ENCODE results near the gene NUP214.

Gene NUP214

DNA sequence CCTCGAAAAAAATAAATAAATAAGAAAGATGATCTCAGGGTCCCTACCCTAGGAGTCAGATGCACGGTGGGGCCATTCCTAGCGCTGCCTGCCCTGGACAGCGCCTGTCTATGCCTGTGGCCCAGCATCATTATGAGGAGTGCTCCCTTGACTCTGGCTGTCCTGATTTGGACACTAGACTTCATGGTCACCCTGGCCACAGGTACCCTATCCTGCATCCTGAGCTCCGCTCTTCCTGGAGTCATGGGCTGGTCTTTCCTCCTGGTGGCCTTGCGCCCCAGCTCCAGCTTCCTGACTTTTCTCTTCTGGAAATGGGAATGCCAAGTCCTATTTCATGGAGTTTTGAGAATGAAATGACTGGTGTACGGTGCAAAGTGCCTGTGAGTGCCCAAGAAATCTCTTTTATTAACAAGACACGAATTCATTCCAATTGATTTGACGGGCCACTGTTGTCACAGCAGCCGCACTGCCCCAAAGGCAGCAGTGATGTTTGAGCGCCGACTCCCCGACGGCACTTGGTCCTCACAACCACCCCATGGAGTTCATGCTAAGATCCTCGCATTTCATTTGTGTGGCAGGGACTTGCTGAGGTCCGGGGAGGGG is 29.6 kb upstream of the NUP214 start:
- Mint-ChIP-seq H3K4me3 (peak overlapping the region; percentile 83 to 87 (median 85)), H3K4me1 (peaks cover 43% of the 10 kb centered on the region), H3K9me3 (no peaks in the 10 kb centered on the region), H3K27me3 (ENCODE audit: low read depth) (peaks cover 43% of the 10 kb centered on the region), H3K27ac (peak overlapping the region in 2 of 3 experiments; percentile 57 to 86), H3K36me3 (ENCODE audit: low read depth) (peaks cover 4% of the 10 kb centered on the region)
- TF ChIP-seq, protein P1, sequence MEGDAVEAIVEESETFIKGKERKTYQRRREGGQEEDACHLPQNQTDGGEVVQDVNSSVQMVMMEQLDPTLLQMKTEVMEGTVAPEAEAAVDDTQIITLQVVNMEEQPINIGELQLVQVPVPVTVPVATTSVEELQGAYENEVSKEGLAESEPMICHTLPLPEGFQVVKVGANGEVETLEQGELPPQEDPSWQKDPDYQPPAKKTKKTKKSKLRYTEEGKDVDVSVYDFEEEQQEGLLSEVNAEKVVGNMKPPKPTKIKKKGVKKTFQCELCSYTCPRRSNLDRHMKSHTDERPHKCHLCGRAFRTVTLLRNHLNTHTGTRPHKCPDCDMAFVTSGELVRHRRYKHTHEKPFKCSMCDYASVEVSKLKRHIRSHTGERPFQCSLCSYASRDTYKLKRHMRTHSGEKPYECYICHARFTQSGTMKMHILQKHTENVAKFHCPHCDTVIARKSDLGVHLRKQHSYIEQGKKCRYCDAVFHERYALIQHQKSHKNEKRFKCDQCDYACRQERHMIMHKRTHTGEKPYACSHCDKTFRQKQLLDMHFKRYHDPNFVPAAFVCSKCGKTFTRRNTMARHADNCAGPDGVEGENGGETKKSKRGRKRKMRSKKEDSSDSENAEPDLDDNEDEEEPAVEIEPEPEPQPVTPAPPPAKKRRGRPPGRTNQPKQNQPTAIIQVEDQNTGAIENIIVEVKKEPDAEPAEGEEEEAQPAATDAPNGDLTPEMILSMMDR (IDR thresholded peaks at IDR 0.05; ENCODE audit: unreplicated experiment in 3 of 3): no peak

DNA sequence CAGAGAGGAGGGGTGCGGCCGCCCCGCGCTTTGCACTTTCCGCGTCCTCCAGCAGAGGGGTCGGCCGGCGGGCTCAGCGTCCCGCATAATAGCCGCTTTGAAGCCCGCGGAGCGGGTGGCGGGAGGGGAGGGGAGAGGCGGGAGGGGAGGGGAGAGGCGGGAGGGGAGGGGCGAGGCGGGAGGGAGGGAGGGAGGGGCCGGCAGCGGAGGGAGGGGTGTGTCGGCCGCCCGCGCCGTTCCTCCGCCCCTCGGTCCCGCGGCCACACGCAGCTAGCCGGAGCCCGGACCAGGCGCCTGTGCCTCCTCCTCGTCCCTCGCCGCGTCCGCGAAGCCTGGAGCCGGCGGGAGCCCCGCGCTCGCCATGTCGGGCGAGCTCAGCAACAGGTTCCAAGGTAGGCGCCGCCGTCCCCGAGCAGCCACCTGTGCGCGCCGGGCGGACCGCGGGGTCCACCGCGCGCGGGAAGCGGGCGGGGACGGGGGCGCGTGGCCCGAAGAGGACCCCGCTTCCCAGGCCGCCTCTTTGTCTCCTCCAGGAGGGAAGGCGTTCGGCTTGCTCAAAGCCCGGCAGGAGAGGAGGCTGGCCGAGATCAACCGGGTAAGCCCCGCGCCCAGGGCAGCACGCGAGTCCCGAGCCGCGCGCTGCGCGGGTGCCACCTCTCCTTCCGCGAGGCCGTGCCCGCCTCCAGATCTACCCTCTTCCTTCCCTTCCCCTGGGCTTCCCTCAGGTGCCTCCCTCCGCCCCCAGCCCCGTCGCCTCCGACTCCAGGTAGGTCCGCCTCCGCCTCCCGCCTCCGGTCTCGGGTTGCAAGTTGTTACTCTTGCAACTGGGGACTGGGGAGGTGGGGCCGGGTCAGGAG is 28.9 kb upstream of the NUP214 start, which contains the start of gene AIF1L:
TSS of gene AIF1L (plus strand) at position 263 of the 857 bp plus-strand sequence. CDS start at position 362, 99 bp downstream.
- H3K27ac Mint-ChIP-seq: peak within 1 kb of the TSS; percentile 54 to 91 (median 80)
- no peaks in the 10 kb centered on the region for H3K9me3 Mint-ChIP-seq
- peaks cover 43% of the 10 kb centered on the region for H3K4me1 Mint-ChIP-seq
- H3K27me3 Mint-ChIP-seq (ENCODE audit: low read depth): peaks cover 43% of the 10 kb centered on the region
- peak within 1 kb of the TSS; percentile 86 to 91 (median 87) for H3K4me3 Mint-ChIP-seq
- TF ChIP-seq, protein P1 (IDR thresholded peaks at IDR 0.05; ENCODE audit: unreplicated experiment in 3 of 3): no peak
- H3K36me3 Mint-ChIP-seq (ENCODE audit: low read depth): peaks cover 5% of the 10 kb centered on the region

DNA sequence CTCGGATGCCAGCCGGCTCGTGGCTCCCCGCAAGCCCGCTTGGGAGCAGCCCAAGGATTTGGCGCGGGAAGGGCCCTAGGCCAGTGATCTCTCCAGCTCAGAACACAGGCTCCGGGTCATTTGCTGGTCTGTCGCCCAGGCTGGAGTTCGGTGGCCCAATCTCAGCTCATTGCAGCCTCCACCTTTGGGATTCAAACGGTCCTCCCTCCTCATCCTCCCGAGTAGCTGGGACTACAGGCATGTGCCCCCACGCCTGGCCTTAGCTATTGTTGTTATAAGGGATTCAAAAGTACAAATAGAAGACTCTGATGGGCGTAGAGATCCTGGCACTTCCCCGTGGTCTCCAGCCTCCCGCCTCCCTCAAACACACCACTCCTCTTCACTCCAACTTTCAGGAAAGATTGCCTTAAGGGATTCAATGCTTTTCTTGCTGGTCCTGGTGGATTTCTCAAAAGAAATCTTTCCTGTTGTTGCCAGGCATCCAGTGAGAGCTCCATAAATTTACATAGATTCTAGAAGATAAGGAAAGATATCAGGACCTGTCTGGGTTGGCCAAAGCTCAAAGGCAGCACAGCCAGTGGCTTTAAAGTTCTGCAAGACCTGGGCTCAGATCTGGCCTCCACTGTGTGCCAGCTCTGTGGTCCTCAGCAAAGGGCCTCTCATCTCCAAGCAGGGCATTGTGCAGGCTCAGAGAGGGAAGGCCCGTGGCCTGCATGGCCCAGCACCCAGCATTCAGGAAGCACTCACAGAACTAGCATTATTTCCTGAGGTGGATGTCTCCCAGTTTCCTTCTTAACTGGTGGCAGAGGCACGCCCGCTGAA is 28.0 kb upstream of the NUP214 start:
- Mint-ChIP-seq H3K27ac (peak overlapping the region; percentile 54 to 91 (median 80)), H3K9me3 (no peaks in the 10 kb centered on the region), H3K36me3 (ENCODE audit: low read depth) (peaks cover 5% of the 10 kb centered on the region), H3K4me3 (peak overlapping the region; percentile 78 to 91 (median 86)), H3K4me1 (peaks cover 43% of the 10 kb centered on the region), H3K27me3 (ENCODE audit: low read depth) (peaks cover 38% of the 10 kb centered on the region)
- TF ChIP-seq, protein P1 (IDR thresholded peaks at IDR 0.05; ENCODE audit: unreplicated experiment in 3 of 3): no peak

DNA sequence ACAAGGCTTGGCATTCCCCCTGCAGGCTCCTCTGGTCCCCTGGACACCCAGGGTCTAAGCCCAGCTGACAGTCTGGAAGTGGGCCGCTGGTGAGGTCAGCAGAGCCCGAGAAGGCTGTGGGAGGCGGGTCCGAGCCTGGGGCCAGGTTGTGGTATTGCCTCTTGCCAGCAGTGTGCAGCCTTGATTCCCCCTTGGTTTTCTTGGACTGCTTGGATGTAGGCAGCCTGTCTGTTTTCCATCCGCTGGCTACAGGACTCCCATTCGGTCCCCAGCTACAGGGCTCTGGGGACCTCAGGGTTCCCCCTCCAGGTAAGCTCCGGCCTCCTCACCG is 27.5 kb upstream of the NUP214 start:
- H3K27me3 Mint-ChIP-seq (ENCODE audit: low read depth): peaks cover 38% of the 10 kb centered on the region
- TF ChIP-seq, protein P1 (IDR thresholded peaks at IDR 0.05; ENCODE audit: unreplicated experiment in 3 of 3): no peak
- peaks cover 47% of the 10 kb centered on the region for H3K4me1 Mint-ChIP-seq
- peak overlapping the region; percentile 78 to 91 (median 86) for H3K4me3 Mint-ChIP-seq
- no peaks in the 10 kb centered on the region for H3K9me3 Mint-ChIP-seq
- H3K27ac Mint-ChIP-seq: peak overlapping the region in 1 of 3 experiments; percentile 91
- peaks cover 5% of the 10 kb centered on the region for H3K36me3 Mint-ChIP-seq (ENCODE audit: low read depth)

DNA sequence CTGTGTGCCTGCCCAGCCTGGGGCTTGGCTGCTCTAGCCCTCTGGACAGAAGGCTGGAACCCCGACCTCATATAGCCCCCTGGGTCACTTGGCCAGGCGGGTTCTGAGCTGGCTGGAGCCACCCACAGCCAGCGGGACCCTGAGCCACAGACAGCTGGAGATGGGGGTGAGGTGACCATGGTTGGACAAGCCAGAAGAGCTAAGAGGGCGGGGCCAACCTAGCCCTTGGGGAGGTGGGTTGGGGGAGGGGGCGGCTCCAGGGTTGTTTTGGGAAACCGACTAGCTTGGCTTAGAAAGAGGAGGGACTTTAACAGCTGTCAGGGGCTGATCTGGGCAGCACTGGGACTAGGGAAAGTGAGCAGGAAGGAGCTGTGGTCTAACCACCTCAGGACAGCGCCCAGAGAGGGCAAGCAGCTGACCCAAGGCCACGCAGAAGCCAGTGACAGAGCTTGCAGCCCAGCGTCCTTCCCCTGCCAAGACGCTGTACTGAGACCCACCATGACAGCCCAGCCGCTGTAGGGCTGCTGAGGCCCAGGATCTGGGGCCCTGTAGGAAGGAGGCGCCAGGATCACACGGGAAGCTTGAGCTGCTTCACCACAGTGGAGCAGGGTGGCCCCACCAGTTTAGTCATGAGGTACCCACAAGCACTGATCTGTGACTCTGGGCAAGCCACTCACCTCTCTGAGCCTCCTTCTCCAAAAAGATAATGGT is 26.8 kb upstream of the NUP214 start:
- TF ChIP-seq, protein P1 (IDR thresholded peaks at IDR 0.05; ENCODE audit: unreplicated experiment in 3 of 3): no peak
- Mint-ChIP-seq H3K9me3 (no peaks in the 10 kb centered on the region), H3K27ac (peak overlapping the region; percentile 75 to 91 (median 84)), H3K27me3 (ENCODE audit: low read depth) (peaks cover 38% of the 10 kb centered on the region), H3K4me1 (peaks cover 49% of the 10 kb centered on the region), H3K4me3 (peak overlapping the region; percentile 78 to 91 (median 86)), H3K36me3 (ENCODE audit: low read depth) (peaks cover 5% of the 10 kb centered on the region)

Data from nephron (organoid).